Tibial nerve (tissue), 4 donors: ENCODE data around the gene AMZ2. TPM values are rescaled to one million over a fixed set of nuclear protein-coding genes. Genes with fewer than 3 reads are reported as not detected.

Experiments used
- DNase-seq, 2 donors: peaks; one replicate each; pipeline ENCODE4 v3.0.0-alpha.2; 2019; ENCODE audit warnings: low spot score in 2 of 2
- H3K27ac ChIP-seq, 4 donors: fragments of 200-600 bp; sonication (generic) in 3 of 4; one replicate each; pipeline ENCODE4 v1.5.1; 2017 to 2019; ENCODE audit warnings: mild to moderate bottlenecking in 1 of 4
- H3K27me3 ChIP-seq, 2 donors: fragments of 200-600 bp; sonication (generic) in 1 of 2; one replicate each; pipeline versions ENCODE4 v1.5.1 to v1.6.0; 2017 to 2019
- H3K36me3 ChIP-seq, 3 donors: fragments of 200-600 bp; sonication (generic); one replicate each; pipeline ENCODE4 v1.5.1; 2018 to 2019
- H3K4me1 ChIP-seq, 4 donors: fragments of 200-600 bp; sonication (generic) in 3 of 4; one replicate each; pipeline ENCODE4 v1.5.1; 2017 to 2019
- H3K4me3 ChIP-seq, 4 donors: fragments of 200-600 bp; sonication (generic) in 3 of 4; one replicate each; pipeline ENCODE4 v1.5.1; 2017 to 2019; ENCODE audit warnings: mild to moderate bottlenecking in 1 of 4, moderate library complexity in 1 of 4
- H3K9me3 ChIP-seq, 4 donors: fragments of 200-600 bp; sonication (generic) in 3 of 4; one replicate each; pipeline ENCODE4 v1.5.1; 2017 to 2019
- EP300 ChIP-seq, 2 donors: sonication (generic); formaldehyde crosslinking; IDR thresholded peaks; one replicate each; pipeline ENCODE4 v1.6.1; 2017; ENCODE audit warnings: antibody characterized with exemption in 2 of 2, mild to moderate bottlenecking in 1 of 2
- POLR2A ChIP-seq, 2 donors: fragments of 450-650 bp; IDR thresholded peaks; one replicate each; pipeline ENCODE4 v1.6.1; 2017; ENCODE audit warnings: antibody characterized with exemption in 2 of 2, mild to moderate bottlenecking in 2 of 2, moderate library complexity in 2 of 2
- WGBS, 2 donors: methylation state at CpG; one replicate each; pipeline ENCODE4 v1.1.5; 2018; 5-methylcytosine and 5-hydroxymethylcytosine counted together
- total RNA-seq, 4 donors: library from RNA; depleted of rRNA; stranded (reverse); fragments of >200 nt; gene quantifications; one replicate each; pipeline ENCODE4 v1.1.0, GENCODE V29; 2016
- TF ChIP-seq, protein P1 (sequence below), 5 experiments: fragments of 200-600 bp in 3 of 5; fragments of 450-650 bp in 2 of 5; sonication (generic) in 3 of 5; IDR thresholded peaks; one replicate each; pipeline ENCODE4 v1.5.1; 2016 to 2019; ENCODE audit warnings: antibody characterized with exemption in 5 of 5, mild to moderate bottlenecking in 3 of 5, moderate library complexity in 2 of 5

The AMZ2 gene
- total RNA-seq, 4 donors from 2014 or later = 27.6 to 38.2 (median 31.7) TPM

DNA sequence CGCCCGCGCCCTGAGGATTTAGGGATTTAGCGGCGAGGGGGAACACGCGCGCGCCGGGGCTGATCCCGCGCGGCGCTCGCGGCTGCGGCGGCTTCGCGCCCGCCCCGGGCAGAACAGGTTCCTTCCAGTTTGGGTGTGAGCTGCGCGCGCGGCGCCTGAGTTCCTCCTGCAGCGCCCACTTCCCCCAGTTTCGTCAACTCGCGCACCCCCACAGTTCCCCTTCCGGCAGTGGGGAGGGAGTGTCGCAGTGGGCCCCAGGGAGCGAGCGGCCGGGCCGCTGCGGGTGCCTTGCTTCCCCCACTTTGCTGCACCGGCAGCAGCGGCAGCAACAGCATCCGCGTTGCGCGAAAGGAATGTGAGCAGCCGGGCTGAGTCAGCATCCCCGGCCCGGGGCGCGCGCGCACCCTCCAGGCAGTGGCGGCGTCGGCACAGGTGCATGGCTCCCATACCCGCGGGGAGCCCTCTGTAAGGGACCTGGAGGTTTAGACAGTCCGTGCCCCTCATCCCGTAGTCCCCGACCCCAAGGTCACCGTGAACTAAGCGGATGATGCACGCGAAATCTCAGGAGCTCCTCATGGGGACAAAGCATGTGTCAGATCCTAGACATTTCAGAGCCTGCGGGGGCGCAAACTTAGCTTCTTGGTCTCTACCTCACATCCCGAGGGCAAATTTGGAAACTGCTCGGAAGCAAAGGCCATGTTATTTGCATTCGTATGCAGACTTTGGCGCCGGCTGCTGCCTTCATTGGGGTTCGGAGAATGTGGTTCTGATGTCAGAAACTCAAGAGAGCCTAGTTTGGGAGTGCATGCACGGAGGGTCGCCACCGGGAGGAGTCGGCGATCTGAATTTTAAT lies 44.2 kb downstream of the AMZ2 start:
- peaks cover 0 to 35% of the 10 kb centered on the region in 2 donors for H3K27me3 ChIP-seq
- TF ChIP-seq, protein P1, sequence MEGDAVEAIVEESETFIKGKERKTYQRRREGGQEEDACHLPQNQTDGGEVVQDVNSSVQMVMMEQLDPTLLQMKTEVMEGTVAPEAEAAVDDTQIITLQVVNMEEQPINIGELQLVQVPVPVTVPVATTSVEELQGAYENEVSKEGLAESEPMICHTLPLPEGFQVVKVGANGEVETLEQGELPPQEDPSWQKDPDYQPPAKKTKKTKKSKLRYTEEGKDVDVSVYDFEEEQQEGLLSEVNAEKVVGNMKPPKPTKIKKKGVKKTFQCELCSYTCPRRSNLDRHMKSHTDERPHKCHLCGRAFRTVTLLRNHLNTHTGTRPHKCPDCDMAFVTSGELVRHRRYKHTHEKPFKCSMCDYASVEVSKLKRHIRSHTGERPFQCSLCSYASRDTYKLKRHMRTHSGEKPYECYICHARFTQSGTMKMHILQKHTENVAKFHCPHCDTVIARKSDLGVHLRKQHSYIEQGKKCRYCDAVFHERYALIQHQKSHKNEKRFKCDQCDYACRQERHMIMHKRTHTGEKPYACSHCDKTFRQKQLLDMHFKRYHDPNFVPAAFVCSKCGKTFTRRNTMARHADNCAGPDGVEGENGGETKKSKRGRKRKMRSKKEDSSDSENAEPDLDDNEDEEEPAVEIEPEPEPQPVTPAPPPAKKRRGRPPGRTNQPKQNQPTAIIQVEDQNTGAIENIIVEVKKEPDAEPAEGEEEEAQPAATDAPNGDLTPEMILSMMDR (IDR thresholded peaks at IDR 0.05) = no peak
- TF ChIP-seq EP300 (IDR thresholded peaks at IDR 0.05) (peak in 1 of 2 donors; percentile 73), POLR2A (IDR thresholded peaks at IDR 0.05) (peak; percentile 21 to 42)
- peaks cover 0 to 34% (median 12%) of the 10 kb centered on the region in 4 donors for H3K4me1 ChIP-seq
- WGBS, 2 donors = 1% methylated on average over 32 to 76 of the region's 76 CpGs
- DNase-seq = peak; percentile 51 to 62
- H3K27ac ChIP-seq = peak overlapping the region in 3 of 4 donors; percentile 50 to 84 (median 79)
- peak overlapping the region; percentile 46 to 60 (median 59) for H3K4me3 ChIP-seq
- no peaks in the 10 kb centered on the region for H3K9me3 ChIP-seq
- H3K36me3 ChIP-seq = no peaks in the 10 kb centered on the region

- Histone ChIP-seq H3K4me1 (peaks cover 0 to 34% (median 12%) of the 10 kb centered on the region in 4 donors), H3K9me3 (no peaks in the 10 kb centered on the region), H3K4me3 (peak overlapping the region in 3 of 4 donors; percentile 46 to 60 (median 58)), H3K36me3 (no peaks in the 10 kb centered on the region), H3K27me3 (peaks cover 0 to 35% of the 10 kb centered on the region in 2 donors), H3K27ac (peak overlapping the region in 1 of 4 donors; percentile 84)
- WGBS, 2 donors = 45 to 50% methylated on average over 9 of the region's 9 CpGs
- TF ChIP-seq, protein P1 (IDR thresholded peaks at IDR 0.05) = no peak
- TF ChIP-seq POLR2A (IDR thresholded peaks at IDR 0.05) (no peak), EP300 (IDR thresholded peaks at IDR 0.05) (no peak)
- no peak for DNase-seq
Measured at GRCh38 chr17:68292689-68293040, 44.8 kb downstream of the AMZ2 start.

DNA sequence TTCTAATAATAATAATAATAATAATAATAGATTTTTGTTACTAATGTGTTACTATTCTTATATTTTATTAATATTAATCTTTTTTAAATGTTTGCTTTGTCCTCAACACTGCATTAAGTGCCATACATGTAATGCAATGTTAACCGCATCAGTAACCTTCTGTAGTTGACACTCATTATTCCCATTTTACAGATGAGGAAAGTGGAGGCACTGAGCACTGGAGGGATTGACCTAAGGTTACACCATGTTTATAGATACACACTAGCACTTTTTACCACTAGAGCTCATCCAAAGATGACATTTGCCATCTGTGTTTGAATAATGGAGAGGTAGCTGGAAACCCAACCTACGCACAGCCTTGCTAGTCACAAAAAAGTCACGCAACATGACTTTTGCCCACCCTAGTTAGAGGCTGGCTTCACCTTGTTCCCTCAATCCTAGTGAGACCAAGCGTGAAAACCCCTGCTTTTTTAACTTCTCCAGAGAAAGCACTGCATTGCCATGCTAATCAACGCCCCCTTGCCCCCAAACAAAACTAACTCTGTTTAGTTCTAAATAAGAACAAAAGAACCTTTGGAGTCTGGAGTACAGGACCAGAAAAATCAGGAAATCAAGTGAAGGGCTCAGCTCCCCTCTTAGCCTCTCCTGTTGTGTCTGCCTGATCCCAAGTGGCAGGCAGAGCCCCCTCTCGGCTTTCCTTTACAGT lies 45.8 kb downstream of the AMZ2 start:
- Histone ChIP-seq H3K9me3 (peaks cover 0 to 2% (median 0%) of the 10 kb centered on the region in 4 donors), H3K27me3 (peaks cover 0 to 35% of the 10 kb centered on the region in 2 donors), H3K27ac (no peak overlapping the region), H3K36me3 (no peaks in the 10 kb centered on the region), H3K4me1 (peaks cover 0 to 34% (median 12%) of the 10 kb centered on the region in 4 donors), H3K4me3 (no peak overlapping the region)
- 83 to 84% methylated on average over 6 of the region's 6 CpGs for WGBS, 2 donors
- TF ChIP-seq, protein P1 (IDR thresholded peaks at IDR 0.05) = no peak
- TF ChIP-seq EP300 (IDR thresholded peaks at IDR 0.05) = no peak
- TF ChIP-seq POLR2A (IDR thresholded peaks at IDR 0.05) = no peak
- DNase-seq = no peak

DNA sequence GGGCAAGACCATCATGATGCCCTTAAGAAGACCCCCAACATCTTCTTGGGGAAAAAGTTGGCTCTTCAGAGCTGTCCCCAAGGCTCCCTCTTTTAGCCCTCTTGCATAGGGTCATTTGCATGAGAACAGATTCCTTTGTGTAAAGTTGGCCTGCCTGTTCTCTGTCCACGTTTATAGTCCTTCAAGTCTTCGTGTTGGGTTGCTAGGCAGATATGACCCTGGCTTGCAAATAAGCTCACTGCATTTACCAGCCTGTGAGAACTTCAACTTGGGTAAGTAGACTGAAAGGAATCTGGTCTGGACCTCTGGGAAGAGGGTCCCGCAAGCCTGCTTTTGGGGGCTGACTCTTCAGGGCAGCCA lies 46.3 kb downstream of the AMZ2 start:
- WGBS, 2 donors = 43 to 61% methylated on average over 2 to 3 of the region's 3 CpGs
- Histone ChIP-seq H3K9me3 (peaks cover 0 to 5% (median 0%) of the 10 kb centered on the region in 4 donors), H3K4me3 (no peak overlapping the region), H3K4me1 (peaks cover 0 to 34% (median 12%) of the 10 kb centered on the region in 4 donors), H3K36me3 (no peaks in the 10 kb centered on the region), H3K27ac (no peak overlapping the region), H3K27me3 (peaks cover 0 to 35% of the 10 kb centered on the region in 2 donors)
- TF ChIP-seq EP300 (IDR thresholded peaks at IDR 0.05) (no peak), POLR2A (IDR thresholded peaks at IDR 0.05) (no peak)
- TF ChIP-seq, protein P1 (IDR thresholded peaks at IDR 0.05) = no peak
- DNase-seq = no peak
